DND-41 (cell line): ENCODE data around the gene PLG.

Source experiments
- EZH2 ChIP-seq: IDR thresholded peaks from 3 replicates; pipeline ENCODE4 v1.6.1; 2012; ENCODE audit warnings: borderline replicate concordance, low read depth, mild to moderate bottlenecking, moderate library complexity, low read length, inconsistent platforms; ENCODE audit not compliant: severe bottlenecking
- TF ChIP-seq, protein P1 (sequence below): IDR thresholded peaks from 2 replicates; pipeline ENCODE4 v1.5.1; 2012; ENCODE audit warnings: borderline replicate concordance, low read length, moderate library complexity, mild to moderate bottlenecking; ENCODE audit not compliant: poor library complexity, severe bottlenecking; ENCODE audit errors: extremely low read depth

DNA sequence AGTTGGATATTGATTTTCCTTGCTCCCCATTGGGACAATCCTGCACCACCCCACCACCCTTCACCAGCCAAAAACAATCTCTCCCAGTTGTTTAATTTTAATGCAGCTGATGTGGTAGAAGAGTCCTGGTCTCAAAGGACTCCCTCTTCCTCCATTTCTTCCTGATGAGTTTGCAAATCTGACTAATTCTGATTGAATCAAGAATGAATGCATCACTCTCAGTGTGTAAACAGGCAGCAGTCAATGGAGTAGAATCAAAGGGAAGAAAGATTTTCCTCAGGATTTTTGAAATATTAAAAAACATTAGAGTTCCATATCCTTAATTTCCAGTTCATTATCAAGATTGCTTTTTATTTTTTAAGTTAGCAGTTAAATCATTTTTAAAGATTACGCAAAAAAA is 54.0 kb downstream of the PLG start:
- TF ChIP-seq EZH2, result no peak
- TF ChIP-seq, protein P1, sequence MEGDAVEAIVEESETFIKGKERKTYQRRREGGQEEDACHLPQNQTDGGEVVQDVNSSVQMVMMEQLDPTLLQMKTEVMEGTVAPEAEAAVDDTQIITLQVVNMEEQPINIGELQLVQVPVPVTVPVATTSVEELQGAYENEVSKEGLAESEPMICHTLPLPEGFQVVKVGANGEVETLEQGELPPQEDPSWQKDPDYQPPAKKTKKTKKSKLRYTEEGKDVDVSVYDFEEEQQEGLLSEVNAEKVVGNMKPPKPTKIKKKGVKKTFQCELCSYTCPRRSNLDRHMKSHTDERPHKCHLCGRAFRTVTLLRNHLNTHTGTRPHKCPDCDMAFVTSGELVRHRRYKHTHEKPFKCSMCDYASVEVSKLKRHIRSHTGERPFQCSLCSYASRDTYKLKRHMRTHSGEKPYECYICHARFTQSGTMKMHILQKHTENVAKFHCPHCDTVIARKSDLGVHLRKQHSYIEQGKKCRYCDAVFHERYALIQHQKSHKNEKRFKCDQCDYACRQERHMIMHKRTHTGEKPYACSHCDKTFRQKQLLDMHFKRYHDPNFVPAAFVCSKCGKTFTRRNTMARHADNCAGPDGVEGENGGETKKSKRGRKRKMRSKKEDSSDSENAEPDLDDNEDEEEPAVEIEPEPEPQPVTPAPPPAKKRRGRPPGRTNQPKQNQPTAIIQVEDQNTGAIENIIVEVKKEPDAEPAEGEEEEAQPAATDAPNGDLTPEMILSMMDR, result no peak
